Esophagus squamous epithelium (tissue), 4 donors: ENCODE measurements around the gene CNOT1.

Experiments used
- CTCF ChIP-seq, 6 experiments: fragments of 450-650 bp in 4 of 6; fragments of 200-600 bp in 2 of 6; sonication (generic) in 2 of 6; IDR thresholded peaks; one replicate each; pipeline ENCODE4 v1.5.1; 2016 to 2019; ENCODE audit warnings: antibody characterized with exemption in 6 of 6, mild to moderate bottlenecking in 4 of 6, moderate library complexity in 4 of 6
- POLR2A ChIP-seq, 4 donors: fragments of 450-650 bp; IDR thresholded peaks; one replicate each; pipeline ENCODE4 v1.6.1; 2017; ENCODE audit warnings: antibody characterized with exemption in 4 of 4, mild to moderate bottlenecking in 4 of 4, moderate library complexity in 3 of 4

GRCh38 chr16:58639836-58640235 lies 10.2 kb upstream of the CNOT1 start:
- no peak for TF ChIP-seq CTCF (IDR thresholded peaks at IDR 0.05)
- no peak for TF ChIP-seq POLR2A (IDR thresholded peaks at IDR 0.05)
